Measurements from ENCODE around the gene MYBBP1A.

DNA sequence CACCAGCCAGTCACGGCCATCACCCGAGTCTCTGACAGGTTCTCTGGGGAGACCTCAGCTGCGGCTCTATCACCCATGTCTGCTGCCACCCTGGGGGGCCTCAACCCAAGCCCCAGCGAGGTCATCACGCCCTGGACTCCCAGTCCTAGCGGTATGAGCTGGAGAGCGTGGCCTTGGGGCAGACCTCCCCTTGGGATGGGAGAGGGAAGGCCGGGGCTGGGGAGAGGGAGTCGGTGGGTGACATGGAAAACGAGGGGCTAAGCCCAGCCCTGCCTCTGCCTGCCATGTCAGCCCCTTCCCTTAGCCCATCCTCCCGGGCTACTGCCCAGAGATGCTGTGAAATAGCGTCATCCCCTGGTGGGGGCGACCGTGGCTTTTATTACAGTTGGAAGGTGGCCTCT lies 37.8 kb upstream of the MYBBP1A start:
- TF ChIP-seq, protein P1, sequence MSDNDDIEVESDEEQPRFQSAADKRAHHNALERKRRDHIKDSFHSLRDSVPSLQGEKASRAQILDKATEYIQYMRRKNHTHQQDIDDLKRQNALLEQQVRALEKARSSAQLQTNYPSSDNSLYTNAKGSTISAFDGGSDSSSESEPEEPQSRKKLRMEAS (CRISPR knock-in tag; IDR thresholded peaks at IDR 0.05), result no peak
- TF ChIP-seq, protein P2, sequence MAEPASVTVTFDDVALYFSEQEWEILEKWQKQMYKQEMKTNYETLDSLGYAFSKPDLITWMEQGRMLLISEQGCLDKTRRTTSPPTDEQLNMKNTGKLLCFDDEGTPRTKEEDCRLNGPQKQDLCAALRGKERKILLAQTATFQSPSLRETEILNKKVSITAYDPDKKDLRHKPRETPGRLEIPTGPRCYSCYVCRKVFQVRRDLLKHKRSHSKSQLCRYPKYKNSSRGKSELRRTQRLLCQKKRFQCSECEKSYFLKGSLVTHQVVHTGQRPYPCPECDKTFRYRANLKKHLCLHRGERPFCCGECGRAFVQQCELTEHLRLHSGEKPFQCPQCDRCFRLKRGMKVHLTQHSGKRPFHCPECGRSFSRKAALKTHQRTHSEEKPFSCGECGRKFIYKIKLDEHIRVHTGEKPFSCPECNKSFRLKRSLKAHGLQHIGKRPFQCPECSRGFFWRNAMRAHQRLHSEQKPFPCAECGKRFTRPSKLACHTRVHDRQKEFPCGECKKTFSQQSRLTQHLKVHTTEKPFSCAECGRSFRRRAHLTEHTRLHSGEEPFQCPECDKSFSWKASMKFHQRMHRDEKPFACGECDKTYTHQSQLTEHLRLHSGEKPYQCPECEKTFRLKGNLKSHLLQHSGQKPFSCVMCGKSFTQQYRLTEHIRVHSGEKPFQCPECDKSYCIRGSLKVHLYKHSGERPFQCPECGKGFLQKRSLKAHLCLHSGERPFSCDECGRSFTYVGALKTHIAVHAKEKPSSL (CRISPR knock-in tag; conservative IDR thresholded peaks at IDR 0.05), result no peak
- TF ChIP-seq GRHL2 (CRISPR knock-in tag; IDR thresholded peaks at IDR 0.05; ENCODE audit: insufficient replicate concordance, severe bottlenecking), result no peak
- TF ChIP-seq, protein P3, sequence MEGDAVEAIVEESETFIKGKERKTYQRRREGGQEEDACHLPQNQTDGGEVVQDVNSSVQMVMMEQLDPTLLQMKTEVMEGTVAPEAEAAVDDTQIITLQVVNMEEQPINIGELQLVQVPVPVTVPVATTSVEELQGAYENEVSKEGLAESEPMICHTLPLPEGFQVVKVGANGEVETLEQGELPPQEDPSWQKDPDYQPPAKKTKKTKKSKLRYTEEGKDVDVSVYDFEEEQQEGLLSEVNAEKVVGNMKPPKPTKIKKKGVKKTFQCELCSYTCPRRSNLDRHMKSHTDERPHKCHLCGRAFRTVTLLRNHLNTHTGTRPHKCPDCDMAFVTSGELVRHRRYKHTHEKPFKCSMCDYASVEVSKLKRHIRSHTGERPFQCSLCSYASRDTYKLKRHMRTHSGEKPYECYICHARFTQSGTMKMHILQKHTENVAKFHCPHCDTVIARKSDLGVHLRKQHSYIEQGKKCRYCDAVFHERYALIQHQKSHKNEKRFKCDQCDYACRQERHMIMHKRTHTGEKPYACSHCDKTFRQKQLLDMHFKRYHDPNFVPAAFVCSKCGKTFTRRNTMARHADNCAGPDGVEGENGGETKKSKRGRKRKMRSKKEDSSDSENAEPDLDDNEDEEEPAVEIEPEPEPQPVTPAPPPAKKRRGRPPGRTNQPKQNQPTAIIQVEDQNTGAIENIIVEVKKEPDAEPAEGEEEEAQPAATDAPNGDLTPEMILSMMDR (IDR thresholded peaks at IDR 0.05), result no peak
- TF ChIP-seq NFYB (CRISPR knock-in tag; conservative IDR thresholded peaks at IDR 0.05; ENCODE audit: low read depth), result no peak
- TF ChIP-seq, protein P4, sequence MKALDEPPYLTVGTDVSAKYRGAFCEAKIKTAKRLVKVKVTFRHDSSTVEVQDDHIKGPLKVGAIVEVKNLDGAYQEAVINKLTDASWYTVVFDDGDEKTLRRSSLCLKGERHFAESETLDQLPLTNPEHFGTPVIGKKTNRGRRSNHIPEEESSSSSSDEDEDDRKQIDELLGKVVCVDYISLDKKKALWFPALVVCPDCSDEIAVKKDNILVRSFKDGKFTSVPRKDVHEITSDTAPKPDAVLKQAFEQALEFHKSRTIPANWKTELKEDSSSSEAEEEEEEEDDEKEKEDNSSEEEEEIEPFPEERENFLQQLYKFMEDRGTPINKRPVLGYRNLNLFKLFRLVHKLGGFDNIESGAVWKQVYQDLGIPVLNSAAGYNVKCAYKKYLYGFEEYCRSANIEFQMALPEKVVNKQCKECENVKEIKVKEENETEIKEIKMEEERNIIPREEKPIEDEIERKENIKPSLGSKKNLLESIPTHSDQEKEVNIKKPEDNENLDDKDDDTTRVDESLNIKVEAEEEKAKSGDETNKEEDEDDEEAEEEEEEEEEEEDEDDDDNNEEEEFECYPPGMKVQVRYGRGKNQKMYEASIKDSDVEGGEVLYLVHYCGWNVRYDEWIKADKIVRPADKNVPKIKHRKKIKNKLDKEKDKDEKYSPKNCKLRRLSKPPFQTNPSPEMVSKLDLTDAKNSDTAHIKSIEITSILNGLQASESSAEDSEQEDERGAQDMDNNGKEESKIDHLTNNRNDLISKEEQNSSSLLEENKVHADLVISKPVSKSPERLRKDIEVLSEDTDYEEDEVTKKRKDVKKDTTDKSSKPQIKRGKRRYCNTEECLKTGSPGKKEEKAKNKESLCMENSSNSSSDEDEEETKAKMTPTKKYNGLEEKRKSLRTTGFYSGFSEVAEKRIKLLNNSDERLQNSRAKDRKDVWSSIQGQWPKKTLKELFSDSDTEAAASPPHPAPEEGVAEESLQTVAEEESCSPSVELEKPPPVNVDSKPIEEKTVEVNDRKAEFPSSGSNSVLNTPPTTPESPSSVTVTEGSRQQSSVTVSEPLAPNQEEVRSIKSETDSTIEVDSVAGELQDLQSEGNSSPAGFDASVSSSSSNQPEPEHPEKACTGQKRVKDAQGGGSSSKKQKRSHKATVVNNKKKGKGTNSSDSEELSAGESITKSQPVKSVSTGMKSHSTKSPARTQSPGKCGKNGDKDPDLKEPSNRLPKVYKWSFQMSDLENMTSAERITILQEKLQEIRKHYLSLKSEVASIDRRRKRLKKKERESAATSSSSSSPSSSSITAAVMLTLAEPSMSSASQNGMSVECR (CRISPR knock-in tag; IDR thresholded peaks at IDR 0.05; ENCODE audit: borderline replicate concordance), result no peak
- no peak for TF ChIP-seq CBFB (CRISPR knock-in tag; IDR thresholded peaks at IDR 0.05; ENCODE audit: low read depth)
- TF ChIP-seq TEAD4 (CRISPR knock-in tag; IDR thresholded peaks at IDR 0.05), result no peak
- TF ChIP-seq, protein P5, sequence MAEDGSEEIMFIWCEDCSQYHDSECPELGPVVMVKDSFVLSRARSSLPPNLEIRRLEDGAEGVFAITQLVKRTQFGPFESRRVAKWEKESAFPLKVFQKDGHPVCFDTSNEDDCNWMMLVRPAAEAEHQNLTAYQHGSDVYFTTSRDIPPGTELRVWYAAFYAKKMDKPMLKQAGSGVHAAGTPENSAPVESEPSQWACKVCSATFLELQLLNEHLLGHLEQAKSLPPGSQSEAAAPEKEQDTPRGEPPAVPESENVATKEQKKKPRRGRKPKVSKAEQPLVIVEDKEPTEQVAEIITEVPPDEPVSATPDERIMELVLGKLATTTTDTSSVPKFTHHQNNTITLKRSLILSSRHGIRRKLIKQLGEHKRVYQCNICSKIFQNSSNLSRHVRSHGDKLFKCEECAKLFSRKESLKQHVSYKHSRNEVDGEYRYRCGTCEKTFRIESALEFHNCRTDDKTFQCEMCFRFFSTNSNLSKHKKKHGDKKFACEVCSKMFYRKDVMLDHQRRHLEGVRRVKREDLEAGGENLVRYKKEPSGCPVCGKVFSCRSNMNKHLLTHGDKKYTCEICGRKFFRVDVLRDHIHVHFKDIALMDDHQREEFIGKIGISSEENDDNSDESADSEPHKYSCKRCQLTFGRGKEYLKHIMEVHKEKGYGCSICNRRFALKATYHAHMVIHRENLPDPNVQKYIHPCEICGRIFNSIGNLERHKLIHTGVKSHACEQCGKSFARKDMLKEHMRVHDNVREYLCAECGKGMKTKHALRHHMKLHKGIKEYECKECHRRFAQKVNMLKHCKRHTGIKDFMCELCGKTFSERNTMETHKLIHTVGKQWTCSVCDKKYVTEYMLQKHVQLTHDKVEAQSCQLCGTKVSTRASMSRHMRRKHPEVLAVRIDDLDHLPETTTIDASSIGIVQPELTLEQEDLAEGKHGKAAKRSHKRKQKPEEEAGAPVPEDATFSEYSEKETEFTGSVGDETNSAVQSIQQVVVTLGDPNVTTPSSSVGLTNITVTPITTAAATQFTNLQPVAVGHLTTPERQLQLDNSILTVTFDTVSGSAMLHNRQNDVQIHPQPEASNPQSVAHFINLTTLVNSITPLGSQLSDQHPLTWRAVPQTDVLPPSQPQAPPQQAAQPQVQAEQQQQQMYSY (CRISPR knock-in tag; IDR thresholded peaks at IDR 0.05), result no peak
- no peak for TF ChIP-seq NR2C2 (CRISPR knock-in tag; IDR thresholded peaks at IDR 0.05)
- TF ChIP-seq, protein P6, sequence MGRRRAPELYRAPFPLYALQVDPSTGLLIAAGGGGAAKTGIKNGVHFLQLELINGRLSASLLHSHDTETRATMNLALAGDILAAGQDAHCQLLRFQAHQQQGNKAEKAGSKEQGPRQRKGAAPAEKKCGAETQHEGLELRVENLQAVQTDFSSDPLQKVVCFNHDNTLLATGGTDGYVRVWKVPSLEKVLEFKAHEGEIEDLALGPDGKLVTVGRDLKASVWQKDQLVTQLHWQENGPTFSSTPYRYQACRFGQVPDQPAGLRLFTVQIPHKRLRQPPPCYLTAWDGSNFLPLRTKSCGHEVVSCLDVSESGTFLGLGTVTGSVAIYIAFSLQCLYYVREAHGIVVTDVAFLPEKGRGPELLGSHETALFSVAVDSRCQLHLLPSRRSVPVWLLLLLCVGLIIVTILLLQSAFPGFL (CRISPR knock-in tag; IDR thresholded peaks at IDR 0.05; ENCODE audit: borderline replicate concordance), result no peak
- TF ChIP-seq IRF2 (CRISPR knock-in tag; IDR thresholded peaks at IDR 0.05; ENCODE audit: borderline replicate concordance, low read depth), result no peak
- TF ChIP-seq, protein P7, sequence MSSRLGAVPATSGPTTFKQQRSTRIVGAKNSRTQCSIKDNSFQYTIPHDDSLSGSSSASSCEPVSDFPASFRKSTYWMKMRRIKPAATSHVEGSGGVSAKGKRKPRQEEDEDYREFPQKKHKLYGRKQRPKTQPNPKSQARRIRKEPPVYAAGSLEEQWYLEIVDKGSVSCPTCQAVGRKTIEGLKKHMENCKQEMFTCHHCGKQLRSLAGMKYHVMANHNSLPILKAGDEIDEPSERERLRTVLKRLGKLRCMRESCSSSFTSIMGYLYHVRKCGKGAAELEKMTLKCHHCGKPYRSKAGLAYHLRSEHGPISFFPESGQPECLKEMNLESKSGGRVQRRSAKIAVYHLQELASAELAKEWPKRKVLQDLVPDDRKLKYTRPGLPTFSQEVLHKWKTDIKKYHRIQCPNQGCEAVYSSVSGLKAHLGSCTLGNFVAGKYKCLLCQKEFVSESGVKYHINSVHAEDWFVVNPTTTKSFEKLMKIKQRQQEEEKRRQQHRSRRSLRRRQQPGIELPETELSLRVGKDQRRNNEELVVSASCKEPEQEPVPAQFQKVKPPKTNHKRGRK (CRISPR knock-in tag; IDR thresholded peaks at IDR 0.05; ENCODE audit: borderline replicate concordance), result no peak
